Hematopoietic multipotent progenitor cell (in vitro differentiated cells): Measurements from ENCODE around the gene PAPPA2. TPM values are rescaled to one million over a fixed set of nuclear protein-coding genes. Genes with fewer than 3 reads are reported as not detected.
"Not testable (repeated sequence)": the region's sequence is repeated elsewhere in the genome, so short reads cannot be mapped to it uniquely, and the experiment has no call there.

ENCODE experiments used
- DNase-seq, 3 donors: peaks; one replicate each; pipeline ENCODE4 v3.0.0-alpha.2; 2011 to 2015; ENCODE audit warnings: low read depth in 2 of 3, low spot score in 2 of 3
- total RNA-seq: library from RNA; depleted of rRNA; stranded (reverse); fragments of >200 nt; gene quantifications from one replicate; pipeline ENCODE4 v1.2.3, GENCODE V29; 2012

PAPPA2 gene
- total RNA-seq, 1 donor, result under 0.01 TPM

GRCh38 chr1:176545034-176545639 is 82.2 kb downstream of the PAPPA2 start:
- no peak for DNase-seq

GRCh38 chr1:176546825-176547224 is 83.8 kb downstream of the PAPPA2 start:
- DNase-seq, result no peak

GRCh38 chr1:176551146-176551545 is 88.2 kb downstream of the PAPPA2 start:
- DNase-seq, result no peak

- no peak for DNase-seq
Measured at GRCh38 chr1:176552217-176552991, 89.4 kb downstream of the PAPPA2 start.

GRCh38 chr1:176552999-176553398 is 90.0 kb downstream of the PAPPA2 start:
- no peak for DNase-seq

GRCh38 chr1:176556288-176556687 is 93.3 kb downstream of the PAPPA2 start:
- DNase-seq, result no peak

GRCh38 chr1:176557543-176558258 is 94.7 kb downstream of the PAPPA2 start:
- no peak for DNase-seq

GRCh38 chr1:176558561-176558960 is 95.6 kb downstream of the PAPPA2 start:
- no peak for DNase-seq

GRCh38 chr1:176559474-176559873 is 96.5 kb downstream of the PAPPA2 start:
- no peak for DNase-seq

- peak in 2 of 3 donors; percentile 26 to 58 for DNase-seq
Measured at GRCh38 chr1:176559878-176560277, 96.9 kb downstream of the PAPPA2 start.

GRCh38 chr1:176560681-176561080 is 97.7 kb downstream of the PAPPA2 start:
- no peak for DNase-seq

GRCh38 chr1:176561761-176562160 is 98.8 kb downstream of the PAPPA2 start:
- not testable (repeated sequence) for DNase-seq

- no peak for DNase-seq
Measured at GRCh38 chr1:176566004-176566975, 103.3 kb downstream of the PAPPA2 start.

- no peak for DNase-seq
Measured at GRCh38 chr1:176567190-176567794, 104.3 kb downstream of the PAPPA2 start.

- no peak for DNase-seq
Measured at GRCh38 chr1:176568185-176568584, 105.2 kb downstream of the PAPPA2 start.

GRCh38 chr1:176574756-176575155 is 111.8 kb downstream of the PAPPA2 start:
- DNase-seq, result no peak

GRCh38 chr1:176575991-176576390 is 113.0 kb downstream of the PAPPA2 start:
- no peak for DNase-seq

- DNase-seq, result no peak
Measured at GRCh38 chr1:176576670-176577069, 113.7 kb downstream of the PAPPA2 start.

GRCh38 chr1:176577646-176578197 is 114.7 kb downstream of the PAPPA2 start:
- no peak for DNase-seq

- no peak for DNase-seq
Measured at GRCh38 chr1:176579087-176579486, 116.1 kb downstream of the PAPPA2 start.
